ENCODE results near the gene CDH23.
A peak's percentile ranks its signal among the peaks of the same experiment; 100 is the strongest.

The CDH23 gene

GRCh38 chr10:71547876-71548846, 151.4 kb downstream of the CDH23 start:
- peak; percentile 28 for TF ChIP-seq CTCF (IDR thresholded peaks at IDR 0.05)
- no peak for TF ChIP-seq ZFX (IDR thresholded peaks at IDR 0.05; ENCODE audit: borderline replicate concordance)
- H3K27ac ChIP-seq = no peak overlapping the region

GRCh38 chr10:71549766-71550533, 153.2 kb downstream of the CDH23 start:
- H3K27ac ChIP-seq = no peak overlapping the region
- TF ChIP-seq CTCF (IDR thresholded peaks at IDR 0.05) = no peak
- no peak for TF ChIP-seq ZFX (IDR thresholded peaks at IDR 0.05; ENCODE audit: borderline replicate concordance)

GRCh38 chr10:71550628-71551027, 153.9 kb downstream of the CDH23 start:
- no peak overlapping the region for H3K27ac ChIP-seq
- TF ChIP-seq CTCF (IDR thresholded peaks at IDR 0.05) (no peak), ZFX (IDR thresholded peaks at IDR 0.05; ENCODE audit: borderline replicate concordance) (no peak)

GRCh38 chr10:71551970-71552369, 155.2 kb downstream of the CDH23 start:
- no peak for TF ChIP-seq ZFX (IDR thresholded peaks at IDR 0.05; ENCODE audit: borderline replicate concordance)
- TF ChIP-seq CTCF (IDR thresholded peaks at IDR 0.05) = no peak
- no peak overlapping the region for H3K27ac ChIP-seq

- no peak for TF ChIP-seq CTCF (IDR thresholded peaks at IDR 0.05)
- no peak for TF ChIP-seq ZFX (IDR thresholded peaks at IDR 0.05; ENCODE audit: borderline replicate concordance)
- no peak overlapping the region for H3K27ac ChIP-seq
These were observed 156.7 kb downstream of the CDH23 start for GRCh38 chr10:71553432-71553831.

- H3K27ac ChIP-seq = no peak overlapping the region
These were observed 158.0 kb downstream of the CDH23 start for GRCh38 chr10:71554671-71555070.

More at GRCh38 chr10:71554671-71555070, 158.0 kb downstream of the CDH23 start:
- TF ChIP-seq CTCF (IDR thresholded peaks at IDR 0.05) (no peak), ZFX (IDR thresholded peaks at IDR 0.05; ENCODE audit: borderline replicate concordance) (no peak)

Data from 22Rv1 (cell line).